CD4-positive, alpha-beta T cell (primary cell): ENCODE measurements around the gene SRBD1. TPM values are rescaled to one million over a fixed set of nuclear protein-coding genes. Genes with fewer than 3 reads are reported as not detected.

ENCODE experiments used
- ATAC-seq: fragments of 200-7000 bp; cut with Tn5 transposase; one replicate; pipeline ENCODE4 v1.10.0; 2022; ENCODE audit warnings: mild to moderate bottlenecking; ENCODE audit not compliant: poor library complexity
- CTCF ChIA-PET: fragments of 350-600 bp; sonication (Branson Sonifier 250); formaldehyde crosslinking; loops from one replicate; lab custom pipeline; 2021; ENCODE audit warnings: antibody characterized with exemption, inconsistent platforms; lab: Charles Lee
- POLR2A ChIA-PET: fragments of 350-600 bp; sonication (Branson Sonifier 250); formaldehyde crosslinking; loops from one replicate; lab custom pipeline; 2021; ENCODE audit warnings: antibody characterized with exemption, inconsistent platforms; lab: Charles Lee
- DNase-seq, 14 experiments: peaks; one replicate each; pipeline ENCODE4 v3.0.0-alpha.2; 2013 to 2020; ENCODE audit warnings: mixed read lengths in 2 of 14
- H3K27ac ChIP-seq, 2 donors: one replicate each; pipeline versions ENCODE4 v1.5.1 to v1.7.0; 2013; ENCODE audit warnings: low read length in 2 of 2, low read depth in 1 of 2, mild to moderate bottlenecking in 1 of 2
- H3K27me3 ChIP-seq, 2 experiments: 1 replicate in 1 of 2; 2 replicates in 1 of 2; pipeline versions ENCODE4 v1.6.1 to v1.7.0; 2013; ENCODE audit warnings: low read length in 2 of 2, control low read depth in 1 of 2, mild to moderate bottlenecking in 1 of 2, moderate library complexity in 1 of 2; ENCODE audit not compliant: insufficient read depth in 2 of 2, control insufficient read depth in 1 of 2
- H3K36me3 ChIP-seq: one replicate; pipeline ENCODE4 v1.6.1; 2013; ENCODE audit warnings: low read length, control low read depth; ENCODE audit not compliant: insufficient read depth
- H3K4me1 ChIP-seq: one replicate; pipeline ENCODE4 v1.6.1; 2013; ENCODE audit warnings: low read length, control low read depth; ENCODE audit not compliant: insufficient read depth
- H3K4me3 ChIP-seq: one replicate; pipeline ENCODE4 v1.5.1; 2013; ENCODE audit warnings: mild to moderate bottlenecking, low read length, moderate library complexity
- H3K9me3 ChIP-seq, 2 experiments: 1 replicate in 1 of 2; 2 replicates in 1 of 2; pipeline versions ENCODE4 v1.6.1 to v1.7.0; 2013; ENCODE audit warnings: low read length in 2 of 2, mild to moderate bottlenecking in 2 of 2, control low read depth in 1 of 2, moderate library complexity in 1 of 2; ENCODE audit not compliant: control insufficient read depth in 1 of 2, insufficient read depth in 1 of 2
- H3K27ac Mint-ChIP-seq: one replicate; pipeline ENCODE4 v1.8.0; 2020; ENCODE audit warnings: mixed read lengths
- H3K27me3 Mint-ChIP-seq: one replicate; pipeline ENCODE4 v1.8.0; 2021; ENCODE audit warnings: mixed read lengths
- H3K36me3 Mint-ChIP-seq: one replicate; pipeline ENCODE4 v1.8.0; 2021; ENCODE audit warnings: low read depth, mixed read lengths
- H3K4me1 Mint-ChIP-seq: one replicate; pipeline ENCODE4 v1.8.0; 2021; ENCODE audit warnings: low read depth, mixed read lengths
- H3K4me3 Mint-ChIP-seq: one replicate; pipeline ENCODE4 v1.8.0; 2020; ENCODE audit warnings: mild to moderate bottlenecking, mixed read lengths
- H3K9me3 Mint-ChIP-seq: one replicate; pipeline ENCODE4 v1.8.0; 2020; ENCODE audit warnings: mixed read lengths
- intact Hi-C, 2 experiments: fragments of 100-400 bp; cut with DNase I in 1 of 2; cut with micrococcal nuclease in 1 of 2; formaldehyde crosslinking; loops; one replicate each; pipeline versions ENCODE4 v1.15.1 to v1.9.0; 2023 to 2025; cut with DNase I, micrococcal nuclease
- total RNA-seq, 174 experiments: library from RNA in 2 of 174; stranded (reverse) in 2 of 174; gene quantifications; one replicate each; pipeline ENCODE4 v1.2.3 and lab custom pipeline; 2021 to 2026
- TF ChIP-seq, protein P1 (sequence below): fragments of 200-600 bp; IDR thresholded peaks from one replicate; pipeline ENCODE4 v1.8.0; 2022; ENCODE audit warnings: antibody characterized with exemption, mild to moderate bottlenecking

SRBD1 gene
- total RNA-seq, 2 experiments from 2014 or later: 14.2 to 16.0 TPM

- ChIA-PET POLR2A (no interaction called here), CTCF (no interaction called here)
- H3K9me3 ChIP-seq: no peaks in the 10 kb centered on the region
- intact Hi-C loops: no loop called here
- H3K27ac ChIP-seq: no peak overlapping the region
- Mint-ChIP-seq H3K36me3 (no peaks in the 10 kb centered on the region), H3K4me1 (no peaks in the 10 kb centered on the region), H3K27me3 (peaks cover 19% of the 10 kb centered on the region), H3K9me3 (no peaks in the 10 kb centered on the region), H3K27ac (no peak overlapping the region), H3K4me3 (no peak overlapping the region)
- TF ChIP-seq, protein P1, sequence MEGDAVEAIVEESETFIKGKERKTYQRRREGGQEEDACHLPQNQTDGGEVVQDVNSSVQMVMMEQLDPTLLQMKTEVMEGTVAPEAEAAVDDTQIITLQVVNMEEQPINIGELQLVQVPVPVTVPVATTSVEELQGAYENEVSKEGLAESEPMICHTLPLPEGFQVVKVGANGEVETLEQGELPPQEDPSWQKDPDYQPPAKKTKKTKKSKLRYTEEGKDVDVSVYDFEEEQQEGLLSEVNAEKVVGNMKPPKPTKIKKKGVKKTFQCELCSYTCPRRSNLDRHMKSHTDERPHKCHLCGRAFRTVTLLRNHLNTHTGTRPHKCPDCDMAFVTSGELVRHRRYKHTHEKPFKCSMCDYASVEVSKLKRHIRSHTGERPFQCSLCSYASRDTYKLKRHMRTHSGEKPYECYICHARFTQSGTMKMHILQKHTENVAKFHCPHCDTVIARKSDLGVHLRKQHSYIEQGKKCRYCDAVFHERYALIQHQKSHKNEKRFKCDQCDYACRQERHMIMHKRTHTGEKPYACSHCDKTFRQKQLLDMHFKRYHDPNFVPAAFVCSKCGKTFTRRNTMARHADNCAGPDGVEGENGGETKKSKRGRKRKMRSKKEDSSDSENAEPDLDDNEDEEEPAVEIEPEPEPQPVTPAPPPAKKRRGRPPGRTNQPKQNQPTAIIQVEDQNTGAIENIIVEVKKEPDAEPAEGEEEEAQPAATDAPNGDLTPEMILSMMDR: no peak
- H3K4me3 ChIP-seq: no peak overlapping the region
- peaks cover 0 to 8% of the 10 kb centered on the region in 2 experiments for H3K27me3 ChIP-seq
- DNase-seq (no peak), ATAC-seq (no peak)
- no peaks in the 10 kb centered on the region for H3K36me3 ChIP-seq
- no peaks in the 10 kb centered on the region for H3K4me1 ChIP-seq
These were observed 12.0 kb upstream of the SRBD1 start for GRCh38 chr2:45623098-45623497.

- DNase-seq (no peak), ATAC-seq (no peak)
- no peak overlapping the region for H3K4me3 ChIP-seq
- H3K36me3 ChIP-seq: no peaks in the 10 kb centered on the region
- H3K9me3 ChIP-seq: no peaks in the 10 kb centered on the region
- POLR2A ChIA-PET: no interaction called here
- H3K9me3 Mint-ChIP-seq: no peaks in the 10 kb centered on the region
- H3K4me3 Mint-ChIP-seq: no peak overlapping the region
- TF ChIP-seq, protein P1: no peak
- peaks cover 19% of the 10 kb centered on the region for H3K27me3 Mint-ChIP-seq
- CTCF ChIA-PET: no interaction called here
- no peaks in the 10 kb centered on the region for H3K4me1 Mint-ChIP-seq
- H3K27me3 ChIP-seq: peaks cover 0 to 8% of the 10 kb centered on the region in 2 experiments
- H3K27ac Mint-ChIP-seq: no peak overlapping the region
- H3K27ac ChIP-seq: no peak overlapping the region
- H3K36me3 Mint-ChIP-seq: no peaks in the 10 kb centered on the region
- intact Hi-C loops: no loop called here
- H3K4me1 ChIP-seq: no peaks in the 10 kb centered on the region
These were observed 11.4 kb upstream of the SRBD1 start for GRCh38 chr2:45622336-45623075.

GRCh38 chr2:45617496-45617895 is 6.4 kb upstream of the SRBD1 start:
- peaks cover 11% of the 10 kb centered on the region for H3K27me3 Mint-ChIP-seq
- Histone ChIP-seq H3K27me3 (peaks cover 0 to 4% of the 10 kb centered on the region in 2 experiments), H3K4me3 (no peak overlapping the region), H3K9me3 (no peaks in the 10 kb centered on the region), H3K36me3 (no peaks in the 10 kb centered on the region), H3K4me1 (no peaks in the 10 kb centered on the region), H3K27ac (no peak overlapping the region)
- POLR2A ChIA-PET: no interaction called here
- no peak overlapping the region for H3K4me3 Mint-ChIP-seq
- no peak for ATAC-seq
- no peaks in the 10 kb centered on the region for H3K9me3 Mint-ChIP-seq
- CTCF ChIA-PET: interaction anchor here (0.5 kb wide), 1 partner anchor 1835 kb away, joined by 3 read pairs; no protein-coding TSS in a partner anchor
- no peak for DNase-seq
- no peaks in the 10 kb centered on the region for H3K4me1 Mint-ChIP-seq
- H3K36me3 Mint-ChIP-seq: no peaks in the 10 kb centered on the region
- H3K27ac Mint-ChIP-seq: no peak overlapping the region
- TF ChIP-seq, protein P1: no peak
- intact Hi-C loops: no loop called here
